ENCODE measurements around the gene TGIF1.

The TGIF1 gene

DNA sequence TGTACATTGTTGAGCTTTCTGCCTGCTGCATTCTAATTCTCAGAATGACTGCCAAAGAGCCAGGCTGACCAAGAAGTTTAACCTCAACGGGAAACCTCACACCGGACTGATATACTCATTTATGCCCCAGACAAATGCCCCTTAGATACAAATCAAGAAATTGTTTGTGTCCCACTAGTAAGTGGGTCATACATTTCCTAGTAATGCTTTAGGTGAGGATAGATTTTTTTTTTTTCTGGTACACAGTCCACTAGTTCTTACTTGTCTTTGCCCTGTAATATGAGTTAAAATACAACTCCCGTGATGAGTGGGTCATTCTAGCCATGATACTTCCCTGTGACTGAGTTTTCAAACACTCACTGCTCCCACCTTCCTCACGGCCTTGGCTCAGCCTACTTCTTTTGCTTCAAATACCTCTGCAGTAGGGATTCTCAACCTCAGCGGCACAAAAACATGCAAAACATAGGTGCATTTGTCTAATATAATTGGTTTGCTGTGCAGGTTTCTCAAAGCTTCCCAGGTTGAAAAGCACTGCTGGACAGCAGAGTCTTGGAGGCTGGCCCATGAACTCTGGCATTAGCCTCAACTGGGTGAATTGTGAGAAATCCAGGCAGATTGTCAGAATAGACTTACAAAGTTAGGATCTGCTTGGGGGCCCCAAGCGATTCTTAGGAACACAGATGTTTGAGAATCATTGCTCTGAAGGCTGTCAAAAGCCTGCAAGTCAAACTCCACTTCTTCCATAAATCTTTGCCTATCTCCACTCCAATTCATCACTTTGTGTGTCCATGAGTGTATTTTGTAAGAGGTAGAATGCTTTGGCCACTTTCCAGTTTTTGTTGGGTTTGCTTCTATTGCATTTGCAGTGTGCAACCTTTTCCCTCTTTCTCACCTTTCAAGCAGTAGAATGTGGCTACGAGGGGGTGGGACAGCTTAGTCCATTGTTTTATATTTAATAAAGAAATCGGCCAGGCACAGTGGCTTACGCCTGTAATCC, 35.5 kb downstream of the TGIF1 start:
- Histone ChIP-seq H3K9me3 (ENCODE audit: control insufficient read depth, low read length) (no peaks in the 10 kb centered on the region), H3K27ac (no peak overlapping the region), H3K79me2 (no peaks in the 10 kb centered on the region), H3K4me3 (ENCODE audit: low read depth, low read length) (no peak overlapping the region), H3K4me2 (ENCODE audit: low read length) (no peak overlapping the region), H3K9ac (no peak overlapping the region), H3K4me1 (no peaks in the 10 kb centered on the region), H3K27me3 (ENCODE audit: control insufficient read depth, insufficient read depth, low read length) (no peaks in the 10 kb centered on the region), H3K36me3 (ENCODE audit: control insufficient read depth, insufficient read depth, low read length) (no peaks in the 10 kb centered on the region), H2AFZ (no peak overlapping the region)
- TF ChIP-seq, protein P1, sequence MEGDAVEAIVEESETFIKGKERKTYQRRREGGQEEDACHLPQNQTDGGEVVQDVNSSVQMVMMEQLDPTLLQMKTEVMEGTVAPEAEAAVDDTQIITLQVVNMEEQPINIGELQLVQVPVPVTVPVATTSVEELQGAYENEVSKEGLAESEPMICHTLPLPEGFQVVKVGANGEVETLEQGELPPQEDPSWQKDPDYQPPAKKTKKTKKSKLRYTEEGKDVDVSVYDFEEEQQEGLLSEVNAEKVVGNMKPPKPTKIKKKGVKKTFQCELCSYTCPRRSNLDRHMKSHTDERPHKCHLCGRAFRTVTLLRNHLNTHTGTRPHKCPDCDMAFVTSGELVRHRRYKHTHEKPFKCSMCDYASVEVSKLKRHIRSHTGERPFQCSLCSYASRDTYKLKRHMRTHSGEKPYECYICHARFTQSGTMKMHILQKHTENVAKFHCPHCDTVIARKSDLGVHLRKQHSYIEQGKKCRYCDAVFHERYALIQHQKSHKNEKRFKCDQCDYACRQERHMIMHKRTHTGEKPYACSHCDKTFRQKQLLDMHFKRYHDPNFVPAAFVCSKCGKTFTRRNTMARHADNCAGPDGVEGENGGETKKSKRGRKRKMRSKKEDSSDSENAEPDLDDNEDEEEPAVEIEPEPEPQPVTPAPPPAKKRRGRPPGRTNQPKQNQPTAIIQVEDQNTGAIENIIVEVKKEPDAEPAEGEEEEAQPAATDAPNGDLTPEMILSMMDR (IDR thresholded peaks at IDR 0.05): no peak

DNA sequence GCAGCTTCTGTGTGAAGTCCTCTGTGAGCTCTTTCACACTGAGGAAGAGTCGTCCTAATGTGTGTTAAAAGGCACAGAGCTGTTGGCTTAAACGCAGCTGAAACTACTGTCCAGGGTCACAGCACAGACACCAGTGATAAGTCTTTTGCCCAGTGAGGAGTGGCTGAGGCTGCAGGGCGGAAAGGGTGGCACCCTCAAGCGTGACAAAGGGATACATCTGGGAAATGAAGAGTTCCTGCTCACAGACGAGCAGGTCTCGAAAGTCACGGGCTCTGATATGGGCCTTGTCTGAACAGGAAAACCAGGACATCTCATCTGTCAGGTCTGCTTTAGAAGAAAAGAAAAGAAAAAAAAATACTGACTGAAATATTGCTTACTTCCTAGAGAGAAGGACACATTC, 36.5 kb downstream of the TGIF1 start:
- Histone ChIP-seq H3K36me3 (ENCODE audit: control insufficient read depth, insufficient read depth, low read length) (no peaks in the 10 kb centered on the region), H3K27ac (no peak overlapping the region), H3K27me3 (ENCODE audit: control insufficient read depth, insufficient read depth, low read length) (no peaks in the 10 kb centered on the region), H3K4me2 (ENCODE audit: low read length) (no peak overlapping the region), H3K79me2 (no peaks in the 10 kb centered on the region), H3K4me1 (no peaks in the 10 kb centered on the region), H3K4me3 (ENCODE audit: low read depth, low read length) (no peak overlapping the region), H2AFZ (no peak overlapping the region), H3K9ac (no peak overlapping the region), H3K9me3 (ENCODE audit: control insufficient read depth, low read length) (no peaks in the 10 kb centered on the region)
- TF ChIP-seq, protein P1 (IDR thresholded peaks at IDR 0.05): no peak

DNA sequence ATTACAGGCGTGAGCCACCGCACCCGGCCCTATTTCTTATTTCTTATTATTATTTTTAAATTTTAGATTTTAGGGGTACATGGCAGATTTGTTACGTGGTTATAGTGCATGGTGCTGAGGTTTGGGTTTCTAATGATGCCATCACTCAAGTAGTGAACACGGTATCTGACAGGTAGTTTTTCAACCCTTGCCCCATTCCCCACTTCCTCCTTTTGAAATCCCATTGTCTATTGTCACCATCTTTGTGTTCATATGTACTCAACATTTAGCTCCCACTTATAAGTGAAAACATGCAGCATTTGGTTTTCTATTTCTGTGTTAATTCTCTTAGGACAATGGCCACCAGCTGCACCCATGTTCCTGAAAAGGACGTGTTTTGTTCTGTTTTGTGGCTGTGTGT, 39.5 kb downstream of the TGIF1 start:
- H3K27me3 ChIP-seq (ENCODE audit: control insufficient read depth, insufficient read depth, low read length): no peaks in the 10 kb centered on the region
- H3K4me3 ChIP-seq (ENCODE audit: low read depth, low read length): no peak overlapping the region
- no peak overlapping the region for H3K4me2 ChIP-seq (ENCODE audit: low read length)
- no peak overlapping the region for H3K27ac ChIP-seq
- TF ChIP-seq, protein P1 (IDR thresholded peaks at IDR 0.05): no peak
- H3K4me1 ChIP-seq: no peaks in the 10 kb centered on the region
- H3K9me3 ChIP-seq (ENCODE audit: control insufficient read depth, low read length): no peaks in the 10 kb centered on the region
- no peak overlapping the region for H3K9ac ChIP-seq
- H3K36me3 ChIP-seq (ENCODE audit: control insufficient read depth, insufficient read depth, low read length): no peaks in the 10 kb centered on the region
- no peaks in the 10 kb centered on the region for H3K79me2 ChIP-seq
- H2AFZ ChIP-seq: no peak overlapping the region

DNA sequence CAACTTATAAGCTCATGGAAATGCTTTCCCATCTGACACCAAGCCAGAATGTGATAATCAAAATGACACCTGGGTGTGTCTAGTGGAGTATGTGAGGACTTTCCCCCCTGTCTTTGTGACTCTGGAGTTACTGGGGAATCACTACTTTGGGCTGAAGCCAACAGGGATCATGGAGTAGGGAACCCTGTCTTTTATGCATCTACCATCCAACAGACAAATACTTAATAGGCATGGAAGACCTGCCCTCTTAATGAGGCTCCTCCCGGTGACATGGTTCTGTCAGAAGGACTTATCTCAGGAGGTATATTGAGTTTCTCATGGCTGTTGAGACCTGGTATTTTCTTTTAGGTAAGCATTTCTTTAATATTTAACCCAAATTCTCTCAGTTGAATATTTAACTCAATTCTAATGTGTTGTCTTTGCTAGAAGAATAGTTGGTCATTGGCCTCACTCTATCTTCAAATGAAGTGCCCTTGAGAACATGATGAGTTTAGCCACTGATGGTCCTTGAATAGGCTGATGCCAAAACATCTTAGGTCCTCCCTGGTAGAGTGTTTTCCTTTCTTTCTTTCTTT, 42.1 kb downstream of the TGIF1 start:
- no peaks in the 10 kb centered on the region for H3K9me3 ChIP-seq (ENCODE audit: control insufficient read depth, low read length)
- H3K36me3 ChIP-seq (ENCODE audit: control insufficient read depth, insufficient read depth, low read length): no peaks in the 10 kb centered on the region
- H3K4me3 ChIP-seq (ENCODE audit: low read depth, low read length): no peak overlapping the region
- no peak overlapping the region for H3K4me2 ChIP-seq (ENCODE audit: low read length)
- H3K9ac ChIP-seq: no peak overlapping the region
- H3K27me3 ChIP-seq (ENCODE audit: control insufficient read depth, insufficient read depth, low read length): no peaks in the 10 kb centered on the region
- H3K4me1 ChIP-seq: no peaks in the 10 kb centered on the region
- no peak overlapping the region for H3K27ac ChIP-seq
- no peak overlapping the region for H2AFZ ChIP-seq
- TF ChIP-seq, protein P1 (IDR thresholded peaks at IDR 0.05): no peak
- no peaks in the 10 kb centered on the region for H3K79me2 ChIP-seq

All from parathyroid adenoma (tissue), 2 donors.